Transverse colon (tissue), 4 donors: Measurements from ENCODE around the gene MYO5B. TPM values are rescaled to one million over a fixed set of nuclear protein-coding genes. Genes with fewer than 3 reads are reported as not detected.
A peak's percentile ranks its signal among the peaks of the same experiment; 100 is the strongest.

ENCODE experiments used
- DNase-seq: peaks from one replicate; pipeline ENCODE4 v3.0.0-alpha.2; 2019
- H3K27ac ChIP-seq, 4 donors: fragments of 200-600 bp; sonication (generic); 2 replicates each; pipeline ENCODE4 v1.5.1; 2016 to 2018; ENCODE audit warnings: inconsistent platforms in 4 of 4
- H3K27me3 ChIP-seq: fragments of 200-600 bp; sonication (generic); 2 replicates; pipeline ENCODE4 v1.5.1; 2017; ENCODE audit warnings: inconsistent platforms
- H3K36me3 ChIP-seq, 4 donors: fragments of 200-600 bp; sonication (generic); 2 replicates each; pipeline ENCODE4 v1.5.1; 2017 to 2019; ENCODE audit warnings: inconsistent platforms in 4 of 4
- H3K4me1 ChIP-seq, 4 donors: fragments of 200-600 bp; sonication (generic); 2 replicates each; pipeline ENCODE4 v1.5.1; 2017 to 2020; ENCODE audit warnings: inconsistent platforms in 4 of 4
- H3K4me3 ChIP-seq, 4 donors: fragments of 200-600 bp; sonication (generic); 1 replicate in 1 of 4; 2 replicates in 3 of 4; pipeline versions ENCODE4 v1.5.1 to v1.6.1; 2017 to 2019; ENCODE audit warnings: inconsistent platforms in 4 of 4
- H3K9me3 ChIP-seq, 2 donors: fragments of 200-600 bp; sonication (generic); 2 replicates each; pipeline ENCODE4 v1.5.1; 2017 to 2019; ENCODE audit warnings: inconsistent platforms in 2 of 2
- EP300 ChIP-seq: sonication (generic); formaldehyde crosslinking; IDR thresholded peaks from one replicate; pipeline ENCODE4 v1.6.1; 2017; ENCODE audit warnings: antibody characterized with exemption, low read depth
- POLR2A ChIP-seq: fragments of 450-650 bp; IDR thresholded peaks from one replicate; pipeline ENCODE4 v1.6.1; 2016; ENCODE audit warnings: antibody characterized with exemption, mild to moderate bottlenecking, moderate library complexity
- POLR2AphosphoS5 ChIP-seq, 3 donors: sonication (generic); formaldehyde crosslinking; IDR thresholded peaks; one replicate each; pipeline ENCODE4 v1.6.1; 2016; ENCODE audit warnings: antibody characterized with exemption in 3 of 3
- WGBS, 2 donors: methylation state at CpG; one replicate each; pipeline ENCODE4 v1.1.5; 2018; ENCODE audit warnings: low coverage in 1 of 2; 5-methylcytosine and 5-hydroxymethylcytosine counted together
- in situ Hi-C, 4 donors: fragments of 200-750 bp; cut with MboI; loops; one replicate each; pipeline versions ENCODE4 v1.15.0 to v1.15.1; 2017; ENCODE audit warnings: low sequenced_read_pairs in 3 of 4, low pct_ligation_motif_present in 1 of 4, low pct_unique_long_range_greater_than_20kb in 1 of 4
- intact Hi-C: fragments of 100-400 bp; cut with DNase I; formaldehyde crosslinking; loops from one replicate; pipeline ENCODE4 v1.15.1; 2023; ENCODE audit warnings: low total_unique reads
- total RNA-seq, 4 donors: library from RNA; depleted of rRNA; stranded (reverse); fragments of >200 nt; gene quantifications; one replicate each; pipeline ENCODE4 v1.1.0, GENCODE V29; 2016
- TF ChIP-seq, protein P1 (sequence below), 5 experiments: fragments of 200-600 bp in 3 of 5; fragments of 450-650 bp in 2 of 5; sonication (generic) in 3 of 5; IDR thresholded peaks; 1 replicate in 2 of 5; 2 replicates in 3 of 5; pipeline ENCODE4 v1.5.1; 2016 to 2017; ENCODE audit warnings: antibody characterized with exemption in 5 of 5, inconsistent platforms in 3 of 5, mild to moderate bottlenecking in 2 of 5, moderate library complexity in 1 of 5

MYO5B gene
- total RNA-seq, 4 donors from 2014 or later: 96.7 to 144 (median 114) TPM

DNA sequence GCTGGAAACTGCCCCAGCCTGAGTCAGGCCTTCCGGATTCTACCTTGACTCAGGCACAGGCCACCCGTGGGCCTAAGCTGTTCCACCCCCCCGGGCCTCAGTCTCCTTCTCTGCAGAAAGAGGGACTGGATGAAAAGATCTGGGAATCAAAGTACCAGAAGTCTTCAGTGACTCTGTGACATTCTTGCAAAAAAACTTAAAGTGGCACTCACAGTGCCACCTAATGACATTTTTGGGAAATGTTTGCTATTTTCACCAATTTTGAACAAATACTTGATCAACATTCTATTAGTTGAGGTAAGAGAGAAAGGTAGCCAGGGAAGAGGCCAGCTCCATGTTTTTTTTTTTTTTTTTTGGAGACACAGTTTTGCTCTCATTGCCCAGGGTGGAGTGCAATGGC lies 333.3 kb downstream of the MYO5B start:
- Histone ChIP-seq H3K27ac (peak overlapping the region in 1 of 4 donors; percentile 92), H3K36me3 (no peaks in the 10 kb centered on the region), H3K27me3 (no peaks in the 10 kb centered on the region), H3K4me3 (no peak overlapping the region), H3K4me1 (peaks cover 3 to 32% (median 17%) of the 10 kb centered on the region in 4 donors), H3K9me3 (no peaks in the 10 kb centered on the region)
- in situ Hi-C loops: loop anchor here in 2 of 4 donors (10.0 to 25.0 kb wide), 2 partner anchors 349 to 357 kb away; no protein-coding TSS in a partner anchor
- WGBS, 2 donors: 53% methylated on average over 3 of the region's 3 CpGs; no CpG with 5 or more reads in 1 of the 2 donors
- intact Hi-C loops: no loop called here
- TF ChIP-seq, protein P1, sequence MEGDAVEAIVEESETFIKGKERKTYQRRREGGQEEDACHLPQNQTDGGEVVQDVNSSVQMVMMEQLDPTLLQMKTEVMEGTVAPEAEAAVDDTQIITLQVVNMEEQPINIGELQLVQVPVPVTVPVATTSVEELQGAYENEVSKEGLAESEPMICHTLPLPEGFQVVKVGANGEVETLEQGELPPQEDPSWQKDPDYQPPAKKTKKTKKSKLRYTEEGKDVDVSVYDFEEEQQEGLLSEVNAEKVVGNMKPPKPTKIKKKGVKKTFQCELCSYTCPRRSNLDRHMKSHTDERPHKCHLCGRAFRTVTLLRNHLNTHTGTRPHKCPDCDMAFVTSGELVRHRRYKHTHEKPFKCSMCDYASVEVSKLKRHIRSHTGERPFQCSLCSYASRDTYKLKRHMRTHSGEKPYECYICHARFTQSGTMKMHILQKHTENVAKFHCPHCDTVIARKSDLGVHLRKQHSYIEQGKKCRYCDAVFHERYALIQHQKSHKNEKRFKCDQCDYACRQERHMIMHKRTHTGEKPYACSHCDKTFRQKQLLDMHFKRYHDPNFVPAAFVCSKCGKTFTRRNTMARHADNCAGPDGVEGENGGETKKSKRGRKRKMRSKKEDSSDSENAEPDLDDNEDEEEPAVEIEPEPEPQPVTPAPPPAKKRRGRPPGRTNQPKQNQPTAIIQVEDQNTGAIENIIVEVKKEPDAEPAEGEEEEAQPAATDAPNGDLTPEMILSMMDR (IDR thresholded peaks at IDR 0.05): peak in 3 of 5 experiments; percentile 12 to 24 (median 23)
- TF ChIP-seq EP300: no peak
- no peak for DNase-seq

DNA sequence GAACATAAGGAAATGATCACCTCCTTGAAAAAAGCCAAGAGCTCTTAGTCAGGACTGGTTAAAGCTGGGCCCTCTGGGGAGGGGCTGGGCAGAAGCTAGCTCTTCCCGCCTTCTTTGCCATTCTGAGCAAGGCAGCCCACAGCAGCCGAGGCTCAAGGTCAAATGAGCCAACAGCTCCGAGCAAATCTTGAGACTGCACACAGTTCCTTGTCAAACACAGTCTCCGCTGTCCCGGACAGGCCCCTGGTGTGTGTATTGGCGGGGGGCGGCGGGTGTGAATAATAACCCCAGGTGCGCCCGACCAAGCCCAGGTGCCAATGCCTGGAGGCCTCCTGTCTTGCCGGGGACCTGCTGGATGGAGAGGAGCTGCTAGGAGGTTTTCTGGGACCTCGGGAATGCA lies 335.2 kb downstream of the MYO5B start:
- Histone ChIP-seq H3K36me3 (no peaks in the 10 kb centered on the region), H3K27ac (peak overlapping the region; percentile 84 to 92 (median 86)), H3K4me1 (peaks cover 3 to 32% (median 17%) of the 10 kb centered on the region in 4 donors), H3K4me3 (no peak overlapping the region), H3K9me3 (no peaks in the 10 kb centered on the region), H3K27me3 (no peaks in the 10 kb centered on the region)
- intact Hi-C loops: loop anchor here (5.0 kb wide), 2 partner anchors 297 to 347 kb away; partner anchors contain the start of gene LIPG
- peak; percentile 26 for DNase-seq
- 70% methylated on average over 12 of the region's 12 CpGs; no CpG with 5 or more reads in 1 of the 2 donors for WGBS, 2 donors
- TF ChIP-seq EP300 (no peak), POLR2AphosphoS5 (IDR thresholded peaks at IDR 0.05) (no peak), POLR2A (no peak)
- TF ChIP-seq, protein P1 (IDR thresholded peaks at IDR 0.05): no peak
- in situ Hi-C loops: loop anchor here (5.0 to 25.0 kb wide), 4 partner anchors 345 to 355 kb away; no protein-coding TSS in a partner anchor

DNA sequence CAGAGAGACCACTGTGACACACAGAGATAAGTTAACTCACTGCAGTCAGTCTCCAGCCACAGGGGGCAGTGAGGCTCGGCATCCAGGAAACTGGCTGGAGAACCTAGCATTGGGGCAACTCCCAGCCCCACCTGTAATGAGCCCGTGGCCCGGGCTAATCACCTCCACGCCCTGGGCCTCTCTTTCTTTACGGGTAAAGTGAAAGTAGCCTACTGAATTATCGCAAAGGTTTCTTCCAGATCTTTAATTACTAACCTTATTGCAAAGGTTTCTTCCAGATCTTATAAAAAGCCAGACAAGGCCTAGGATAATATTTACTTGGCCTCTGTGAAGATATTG lies 336.0 kb downstream of the MYO5B start:
- no peak for TF ChIP-seq EP300
- TF ChIP-seq POLR2AphosphoS5 (IDR thresholded peaks at IDR 0.05): no peak
- TF ChIP-seq POLR2A: no peak
- TF ChIP-seq, protein P1 (IDR thresholded peaks at IDR 0.05): peak in 2 of 5 experiments; percentile 1 to 32

DNA sequence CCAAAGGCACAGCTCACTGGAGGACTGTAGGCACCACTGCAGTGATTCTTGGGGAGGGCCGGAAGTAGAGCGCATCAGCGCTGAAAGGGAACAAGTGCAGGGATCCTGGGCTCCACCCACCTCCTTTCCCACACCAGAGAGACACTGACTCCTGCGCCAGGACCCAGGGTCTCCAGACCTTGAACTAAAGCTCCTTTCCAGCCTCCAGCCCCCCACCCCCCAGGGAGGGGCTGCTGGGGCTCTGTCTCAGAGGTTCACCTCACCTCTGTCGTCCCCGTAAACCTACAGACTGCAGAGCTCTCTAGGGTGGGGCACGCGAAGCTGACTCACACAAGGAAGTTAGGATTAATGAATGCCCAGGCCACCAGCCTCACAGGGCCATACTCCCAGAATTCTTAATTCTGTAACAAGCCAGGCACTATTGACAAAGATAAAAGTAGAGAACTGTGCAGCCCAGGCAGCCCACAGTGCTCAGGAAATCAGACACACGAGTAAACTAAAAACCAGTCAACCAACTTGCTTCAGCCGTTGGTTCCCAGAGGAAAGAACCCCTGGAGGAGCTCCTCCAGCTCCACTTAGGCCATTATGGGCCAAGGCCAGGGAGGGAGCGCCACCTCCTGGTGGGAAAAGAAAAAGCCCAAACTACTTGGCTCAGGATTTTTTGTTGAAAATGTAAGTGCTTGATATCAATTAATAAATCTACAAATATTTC lies 336.5 kb downstream of the MYO5B start:
- H3K27ac ChIP-seq: peak overlapping the region; percentile 84 to 92 (median 86)
- WGBS, 2 donors: 26% methylated on average over 9 of the region's 11 CpGs; no CpG with 5 or more reads in 1 of the 2 donors
- H3K27me3 ChIP-seq: no peaks in the 10 kb centered on the region
- peak in 2 of 3 donors; percentile 37 to 63 for TF ChIP-seq POLR2AphosphoS5 (IDR thresholded peaks at IDR 0.05)
- TF ChIP-seq, protein P1 (IDR thresholded peaks at IDR 0.05): peak; percentile 90 to 99 (median 94)
- TF ChIP-seq POLR2A: peak; percentile 39
- TF ChIP-seq EP300: no peak
- H3K36me3 ChIP-seq: no peaks in the 10 kb centered on the region
- no peaks in the 10 kb centered on the region for H3K9me3 ChIP-seq
- peak; percentile 75 for DNase-seq
- in situ Hi-C loops (loop anchor here in 3 of 4 donors (5.0 to 25.0 kb wide), 3 partner anchors 344 to 346 kb away; no protein-coding TSS in a partner anchor), intact Hi-C loops (loop anchor here (5.0 kb wide), 2 partner anchors 296 to 346 kb away; partner anchors contain the start of gene LIPG)
- peaks cover 3 to 32% (median 17%) of the 10 kb centered on the region in 4 donors for H3K4me1 ChIP-seq
- no peak overlapping the region for H3K4me3 ChIP-seq

More for the DNA sequence above, 336.0 kb downstream of the MYO5B start:
- H3K4me1 ChIP-seq: peaks cover 3 to 32% (median 17%) of the 10 kb centered on the region in 4 donors
- in situ Hi-C loops: loop anchor here in 3 of 4 donors (5.0 to 25.0 kb wide), 3 partner anchors 344 to 347 kb away; no protein-coding TSS in a partner anchor
- H3K27me3 ChIP-seq: no peaks in the 10 kb centered on the region
- peak; percentile 84 for DNase-seq
- H3K4me3 ChIP-seq: no peak overlapping the region
- H3K36me3 ChIP-seq: no peaks in the 10 kb centered on the region
- H3K27ac ChIP-seq: peak overlapping the region; percentile 84 to 92 (median 86)
- WGBS, 2 donors: 39 to 46% methylated on average over 2 to 6 of the region's 6 CpGs
- no peaks in the 10 kb centered on the region for H3K9me3 ChIP-seq
- intact Hi-C loops: loop anchor here (5.0 kb wide), 2 partner anchors 297 to 347 kb away; partner anchors contain the start of gene LIPG
